HCT116 (cell line): ENCODE measurements around the gene BRSK1. TPM values are rescaled to one million over a fixed set of nuclear protein-coding genes. Genes with fewer than 3 reads are reported as not detected.

ENCODE experiments used
- ATAC-seq: fragments of 200-7000 bp; cut with Tn5 transposase; 2 replicates; pipeline ENCODE4 v1.9.1; 2020; ENCODE audit warnings: mild to moderate bottlenecking, moderate library complexity
- BruUV-seq: library from RNA; stranded (reverse); fragments of 400-500 nt; replicated peaks from 2 replicates; lab custom pipeline; 2021; lab: Mats Ljungman, UMichigan
- CTCF ChIA-PET: fragments of 300-600 bp; sonication (Branson Sonifier 250); formaldehyde crosslinking; loops from one replicate; lab custom pipeline; 2021; ENCODE audit warnings: antibody characterized with exemption; lab: Charles Lee
- POLR2A ChIA-PET: fragments of 300-600, 350-600 bp; sonication (Branson Sonifier 250); formaldehyde crosslinking; loops from one replicate; lab custom pipeline; 2021; ENCODE audit warnings: antibody characterized with exemption; lab: Charles Lee
- RAD21 ChIA-PET, 2 experiments: fragments of 300-600 bp; sonication (Branson Sonifier 250); formaldehyde crosslinking; loops; one replicate each; lab custom pipeline; 2023; ENCODE audit warnings: low total read pairs in 2 of 2; ENCODE audit not compliant: uncharacterized antibody in 2 of 2, unreplicated experiment in 2 of 2, low non-redundant PET in 1 of 2; lab: Charles Lee
- DNase-seq: peaks from one replicate; pipeline ENCODE4 v3.0.0-alpha.2; 2010; ENCODE audit warnings: low read depth, low spot score
- H2AFZ ChIP-seq: fragments of 200-600 bp; shearing (Covaris generic), sonication (generic); 2 replicates; pipeline ENCODE4 v1.6.1; 2017; ENCODE audit warnings: low read depth, mixed run types, mixed read lengths, antibody characterized with exemption, low read length; ENCODE audit not compliant: poor library complexity, severe bottlenecking
- H3K27ac ChIP-seq: 2 replicates; pipeline ENCODE4 v1.5.1; 2012; ENCODE audit warnings: low read depth, low read length
- H3K27me3 ChIP-seq: fragments of 200-600 bp; sonication (generic); 2 replicates; pipeline ENCODE4 v1.6.1; 2016; ENCODE audit warnings: mixed run types, low read length, mixed read lengths; ENCODE audit not compliant: insufficient read depth
- H3K36me3 ChIP-seq, 2 experiments: fragments of 200-500 bp in 1 of 2; fragments of 200-600 bp in 1 of 2; sonication (Bioruptor generic) in 1 of 2; sonication (generic) in 1 of 2; 2 replicates each; pipeline versions ENCODE4 v1.5.1 to v1.6.1; 2014 to 2016; ENCODE audit warnings: low read length in 2 of 2, inconsistent platforms in 1 of 2, mixed read lengths in 1 of 2, mixed run types in 1 of 2; ENCODE audit not compliant: insufficient read depth in 2 of 2, control insufficient read depth in 1 of 2
- H3K4me1 ChIP-seq, 2 experiments: fragments of 200-600 bp in 1 of 2; sonication (generic) in 1 of 2; 2 replicates each; pipeline versions ENCODE4 v1.5.1 to v1.6.1; 2012 to 2017; ENCODE audit warnings: low read length in 2 of 2, inconsistent platforms in 1 of 2, mild to moderate bottlenecking in 1 of 2, mixed read lengths in 1 of 2, mixed run types in 1 of 2, moderate library complexity in 1 of 2; ENCODE audit not compliant: insufficient read depth in 2 of 2, control insufficient read depth in 1 of 2
- H3K4me2 ChIP-seq: fragments of 200-600 bp; sonication (generic); 2 replicates; pipeline ENCODE4 v1.6.1; 2017; ENCODE audit warnings: mixed run types, low read length, mixed read lengths
- H3K4me3 ChIP-seq, 2 experiments: fragments of 200-600 bp in 1 of 2; sonication (generic) in 1 of 2; replicated peaks in 1 of 2; 2 replicates each; pipeline ENCODE4 v1.5.1; 2011 to 2016; ENCODE audit warnings: low read length in 2 of 2, control low read depth in 1 of 2, low read depth in 1 of 2, mild to moderate bottlenecking in 1 of 2, mixed read lengths in 1 of 2, mixed run types in 1 of 2
- H3K79me2 ChIP-seq: fragments of 200-600 bp; sonication (generic); 2 replicates; pipeline ENCODE4 v1.6.1; 2017; ENCODE audit warnings: mild to moderate bottlenecking, mixed run types, low read length, moderate library complexity, mixed read lengths; ENCODE audit not compliant: insufficient read depth
- H3K9ac ChIP-seq: fragments of 200-600 bp; sonication (generic); 2 replicates; pipeline ENCODE4 v1.6.1; 2016; ENCODE audit warnings: low read length, mixed read lengths
- H3K9me2 ChIP-seq: fragments of 200-600 bp; sonication (generic), shearing (Covaris generic); 2 replicates; pipeline ENCODE4 v1.6.1; 2017; ENCODE audit warnings: mixed run types, mild to moderate bottlenecking, moderate library complexity; ENCODE audit not compliant: insufficient read depth
- H3K9me3 ChIP-seq, 2 experiments: fragments of 200-500 bp in 1 of 2; fragments of 200-600 bp in 1 of 2; sonication (Bioruptor generic) in 1 of 2; sonication (generic) in 1 of 2; 2 replicates each; pipeline ENCODE4 v1.6.1; 2014 to 2017; ENCODE audit warnings: low read length in 2 of 2, mixed read lengths in 2 of 2, inconsistent platforms in 1 of 2, low read depth in 1 of 2, mild to moderate bottlenecking in 1 of 2, mixed run types in 1 of 2, moderate library complexity in 1 of 2; ENCODE audit not compliant: control insufficient read depth in 1 of 2, insufficient read depth in 1 of 2
- H4K20me1 ChIP-seq: fragments of 200-600 bp; sonication (generic), shearing (Covaris generic); 2 replicates; pipeline ENCODE4 v1.6.1; 2017; ENCODE audit warnings: mixed run types, mild to moderate bottlenecking, moderate library complexity; ENCODE audit not compliant: insufficient read depth
- EGR1 ChIP-seq: IDR thresholded peaks from 2 replicates; pipeline ENCODE4 v1.6.1; 2012; ENCODE audit warnings: low read depth
- EZH2 ChIP-seq: fragments of 200-600 bp; sonication (generic); IDR thresholded peaks from 2 replicates; pipeline ENCODE4 v1.6.1; 2017; ENCODE audit warnings: antibody characterized with exemption, mixed run types
- FOSL1 ChIP-seq: IDR thresholded peaks from 2 replicates; pipeline ENCODE4 v1.6.1; 2012; ENCODE audit warnings: low read depth
- SIN3A ChIP-seq: IDR thresholded peaks from 2 replicates; pipeline ENCODE4 v1.6.1; 2012; ENCODE audit warnings: low read depth
- YY1 ChIP-seq: IDR thresholded peaks from 2 replicates; pipeline ENCODE4 v1.6.1; 2011; ENCODE audit warnings: low read length, low read depth, moderate library complexity, mild to moderate bottlenecking; ENCODE audit not compliant: insufficient replicate concordance; ENCODE audit errors: extremely low read depth
- intact Hi-C: fragments of 100-400 bp; cut with micrococcal nuclease; formaldehyde crosslinking; loops from 2 replicates; pipeline ENCODE4 v1.10.0; 2022
- total RNA-seq: library from RNA; stranded (reverse); gene quantifications from one replicate; pipeline ENCODE4 v1.2.1, GENCODE V29; 2021; ENCODE audit not compliant: unreplicated experiment

Gene BRSK1
- total RNA-seq, 1 experiment from 2014 or later = 33.3 TPM

GRCh38 chr19:55261671-55262126 lies 22.1 kb upstream of the BRSK1 start:
- H3K4me3 ChIP-seq = no peak overlapping the region
- peaks cover 20% of the 10 kb centered on the region for H3K79me2 ChIP-seq
- H3K4me1 ChIP-seq = peaks cover 19 to 28% of the 10 kb centered on the region in 2 experiments
- no peaks in the 10 kb centered on the region for H3K9me3 ChIP-seq
- ATAC-seq (no peak), DNase-seq (no peak)
- H2AFZ ChIP-seq = no peak overlapping the region
- BruUV-seq = no TSS peak
- H3K27me3 ChIP-seq = no peaks in the 10 kb centered on the region
- ChIA-PET RAD21 (no interaction called here), POLR2A (no interaction called here), CTCF (no interaction called here)
- intact Hi-C loops = no loop called here
- no peak overlapping the region for H3K27ac ChIP-seq
- no peaks in the 10 kb centered on the region for H4K20me1 ChIP-seq
- H3K9ac ChIP-seq = no peak overlapping the region
- no peaks in the 10 kb centered on the region for H3K9me2 ChIP-seq
- H3K4me2 ChIP-seq = no peak overlapping the region
- peaks cover 0 to 4% of the 10 kb centered on the region in 2 experiments; a peak in 1 of 4 replicates for H3K36me3 ChIP-seq
- TF ChIP-seq EZH2 = no peak
- TF ChIP-seq YY1 = peak; percentile 37

- Histone ChIP-seq H3K79me2 (peaks cover 14% of the 10 kb centered on the region), H3K36me3 (peaks cover 0 to 4% of the 10 kb centered on the region in 2 experiments; a peak in 1 of 4 replicates), H2AFZ (no peak overlapping the region), H3K4me1 (peaks cover 12 to 21% of the 10 kb centered on the region in 2 experiments), H3K4me2 (no peak overlapping the region), H3K9me3 (no peaks in the 10 kb centered on the region), H4K20me1 (no peaks in the 10 kb centered on the region), H3K27ac (no peak overlapping the region), H3K27me3 (no peaks in the 10 kb centered on the region), H3K9me2 (no peaks in the 10 kb centered on the region), H3K9ac (no peak overlapping the region), H3K4me3 (no peak overlapping the region)
- ChIA-PET RAD21 (no interaction called here), POLR2A (no interaction called here), CTCF (no interaction called here)
- TF ChIP-seq SIN3A = no peak
- TF ChIP-seq EGR1 = no peak
- TF ChIP-seq FOSL1 = no peak
- intact Hi-C loops = no loop called here
- no peak for DNase-seq
- BruUV-seq = no TSS peak
- ATAC-seq = no peak
These were observed 21.4 kb upstream of the BRSK1 start for GRCh38 chr19:55262359-55262758.
